SK-MEL-5 (cell line): ENCODE results near the gene UBE2V1. TPM values are rescaled to one million over a fixed set of nuclear protein-coding genes. Genes with fewer than 3 reads are reported as not detected.
"Not testable (repeated sequence)": the region's sequence is repeated elsewhere in the genome, so short reads cannot be mapped to it uniquely, and the experiment has no call there.

Source experiments
- DNase-seq: peaks from one replicate; pipeline ENCODE4 v3.0.0-alpha.2; 2016; ENCODE audit warnings: low read depth, low spot score
- in situ Hi-C: cut with HindIII; loops from 2 replicates; pipeline ENCODE4 v1.10.0; 2016; ENCODE audit warnings: low sequenced_read_pairs, high pct_unique_total_duplicates, low pct_unique_long_range_greater_than_20kb
- polyA plus RNA-seq, 2 experiments: library from polyadenylated mRNA; depleted of rRNA; stranded (reverse); fragments of >200 nt; gene quantifications; 2 replicates each; pipeline ENCODE4 v1.2.3, GENCODE V29; 2015
- total RNA-seq: library from RNA; depleted of rRNA; stranded (reverse); fragments of >200 nt; shearing (Covaris generic); gene quantifications from 2 replicates; pipeline ENCODE4 v1.2.3, GENCODE V29; 2014; rRNA removed

The UBE2V1 gene
- 53.1 and 66.6 TPM in 2 replicates for total RNA-seq
- 131 and 137 TPM in 2 replicates for polyA plus RNA-seq (2015; cell fraction: cytosol; rRNA removed)
- 83.9 and 84.9 TPM in 2 replicates for polyA plus RNA-seq (2015; cell fraction: nucleus; rRNA removed)

GRCh38 chr20:50112512-50113419 lies at the start of gene UBE2V1:
UBE2V1 (minus strand) TSS chr20:50113150; CDS start chr20:50113128, 22 bp downstream.
- DNase-seq = peak; percentile 90
- in situ Hi-C loops = no loop called here

- not testable (repeated sequence) for DNase-seq
Observed at GRCh38 chr20:50161494-50161893, 48.5 kb upstream of the UBE2V1 start.

GRCh38 chr20:50153500-50154377 lies 40.8 kb upstream of the UBE2V1 start, which contains the start of gene PEDS1:
PEDS1 (minus strand) TSS chr20:50153723; CDS start chr20:50153637, 86 bp downstream.
- in situ Hi-C loops = no loop called here
- peak; percentile 91 for DNase-seq

More at GRCh38 chr20:50161494-50161893, 48.5 kb upstream of the UBE2V1 start:
- in situ Hi-C loops = not testable (repeated sequence)

- in situ Hi-C loops = no loop called here
Observed at GRCh38 chr20:50153153-50153499, 40.2 kb upstream of the UBE2V1 start.

GRCh38 chr20:50152394-50153152 lies 39.6 kb upstream of the UBE2V1 start:
- DNase-seq = no peak
- in situ Hi-C loops = no loop called here

More at GRCh38 chr20:50153153-50153499, 40.2 kb upstream of the UBE2V1 start:
- DNase-seq = no peak

- DNase-seq = no peak
- in situ Hi-C loops = no loop called here
Observed at GRCh38 chr20:50151034-50151743, 38.2 kb upstream of the UBE2V1 start.

- in situ Hi-C loops = no loop called here
- no peak for DNase-seq
Observed at GRCh38 chr20:50149481-50150254, 36.7 kb upstream of the UBE2V1 start.

GRCh38 chr20:50146732-50147662 lies 34.0 kb upstream of the UBE2V1 start:
- in situ Hi-C loops = no loop called here
- peak; percentile 26 for DNase-seq

GRCh38 chr20:50146214-50146613 lies 33.3 kb upstream of the UBE2V1 start:
- in situ Hi-C loops = no loop called here
- no peak for DNase-seq

- in situ Hi-C loops = no loop called here
- no peak for DNase-seq
Observed at GRCh38 chr20:50145566-50145965, 32.6 kb upstream of the UBE2V1 start.

- in situ Hi-C loops = no loop called here
- DNase-seq = no peak
Observed at GRCh38 chr20:50144362-50144761, 31.4 kb upstream of the UBE2V1 start.

GRCh38 chr20:50142812-50143211 lies 29.9 kb upstream of the UBE2V1 start:
- DNase-seq = no peak
- in situ Hi-C loops = no loop called here

GRCh38 chr20:50141811-50142561 lies 29.0 kb upstream of the UBE2V1 start:
- DNase-seq = no peak
- in situ Hi-C loops = no loop called here

- in situ Hi-C loops = no loop called here
- DNase-seq = no peak
Observed at GRCh38 chr20:50141018-50141675, 28.2 kb upstream of the UBE2V1 start.
